Measurements from ENCODE around the gene CYBC1.

GRCh38 chr17:82457929-82458178 is 7.3 kb upstream of the CYBC1 start:
- TF ChIP-seq CTCF (IDR thresholded peaks at IDR 0.05; ENCODE audit: borderline replicate concordance, extremely low read depth, low read length, poor library complexity, severe bottlenecking), result no peak
- TF ChIP-seq EZH2 (IDR thresholded peaks at IDR 0.05; ENCODE audit: borderline replicate concordance, low read depth, low read length, severe bottlenecking), result no peak
